H1 (cell line): ENCODE measurements around the gene C7orf57. TPM values are rescaled to one million over a fixed set of nuclear protein-coding genes. Genes with fewer than 3 reads are reported as not detected.

Source experiments
- CHD1 ChIP-seq: IDR thresholded peaks from 2 replicates; pipeline ENCODE4 v1.6.1; 2012; ENCODE audit warnings: low read depth, low read length, improper control_type of control experiment
- HDAC2 ChIP-seq, 2 experiments: fragments of 300-600 bp in 1 of 2; sonication (generic) in 1 of 2; IDR thresholded peaks; 2 replicates each; pipeline ENCODE4 v1.6.1; 2011 to 2012; ENCODE audit warnings: low read depth in 2 of 2, low read length in 2 of 2, mild to moderate bottlenecking in 2 of 2, moderate library complexity in 2 of 2, borderline replicate concordance in 1 of 2, inconsistent platforms in 1 of 2
- JUN ChIP-seq: IDR thresholded peaks from 2 replicates; pipeline ENCODE4 v1.6.1; 2011; ENCODE audit warnings: low read depth, mild to moderate bottlenecking, improper control_type of control experiment, low read length
- MAFK ChIP-seq: IDR thresholded peaks from 2 replicates; pipeline ENCODE4 v1.6.1; 2012; ENCODE audit warnings: low read depth, mild to moderate bottlenecking, improper control_type of control experiment, low read length
- SIRT6 ChIP-seq: IDR thresholded peaks from one replicate; pipeline ENCODE4 v1.7.1; 2012; ENCODE audit warnings: low read length, inconsistent platforms
- TAF7 ChIP-seq: optimal IDR thresholded peaks from 2 replicates; pipeline ENCODE3; 2011; ENCODE audit warnings: low read depth, mild to moderate bottlenecking, inconsistent platforms, low read length, moderate library complexity, borderline replicate concordance
- polyA plus RNA-seq, 7 experiments: library from polyadenylated mRNA; depleted of rRNA in 3 of 7; stranded (reverse) in 5 of 7; unstranded in 2 of 7; fragments of >200 nt in 5 of 7; fragments of 200-250 nt in 2 of 7; gene quantifications; 1 replicate in 5 of 7; 2 replicates in 1 of 7; 4 replicates in 1 of 7; pipeline versions ENCODE4 v1.2.1 to v1.2.3, GENCODE V29; 2011 to 2013; ENCODE audit warnings: missing spikeins in 2 of 7, mixed read lengths in 2 of 7
- total RNA-seq: library from RNA; stranded (reverse); fragmentation: NEBNext Ultra II Directional; extraction: Animal tissue kit (Norgen Biotek cat#: 25700); gene quantifications from 2 replicates; pipeline ENCODE4 v1.2.1, GENCODE V29; 2021
- TF ChIP-seq, protein P1 (sequence below): fragments of 300-600 bp; sonication (generic); IDR thresholded peaks from 2 replicates; pipeline ENCODE4 v1.7.1; 2012; ENCODE audit warnings: low read length, moderate library complexity, mild to moderate bottlenecking, inconsistent platforms; ENCODE audit not compliant: insufficient replicate concordance
- TF ChIP-seq, protein P2 (sequence below): IDR thresholded peaks from 2 replicates; pipeline ENCODE4 v1.6.1; 2011; ENCODE audit warnings: low read depth, mild to moderate bottlenecking, low read length; ENCODE audit not compliant: insufficient read depth

C7orf57 gene
- total and polyA plus RNA-seq, 2 of the 8 experiments (the other 6 are each of a cell fraction or from before 2014, with no cell fraction given), result 0.08 to 0.56 TPM

DNA sequence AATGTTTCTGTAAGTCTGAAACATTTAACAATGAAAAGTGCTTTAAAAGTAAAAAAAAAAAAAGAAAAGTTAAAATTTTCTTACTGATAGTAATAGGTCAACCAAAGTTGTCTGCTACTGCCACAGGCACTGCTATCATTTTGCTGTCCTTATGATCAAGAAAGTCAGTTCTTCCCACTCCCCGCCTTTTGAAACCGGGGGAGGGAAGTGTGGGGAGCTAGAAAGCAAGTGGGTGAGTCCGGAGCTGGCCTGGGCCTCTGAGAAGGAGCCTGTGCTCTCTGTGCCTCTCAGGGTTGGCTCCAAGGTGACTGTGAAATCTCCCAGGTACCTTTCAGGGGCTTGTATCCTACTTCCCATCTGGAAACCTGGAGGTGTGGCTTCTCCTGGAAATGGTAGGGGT lies 7.3 kb downstream of the C7orf57 start (continued):
- TF ChIP-seq, protein P1, sequence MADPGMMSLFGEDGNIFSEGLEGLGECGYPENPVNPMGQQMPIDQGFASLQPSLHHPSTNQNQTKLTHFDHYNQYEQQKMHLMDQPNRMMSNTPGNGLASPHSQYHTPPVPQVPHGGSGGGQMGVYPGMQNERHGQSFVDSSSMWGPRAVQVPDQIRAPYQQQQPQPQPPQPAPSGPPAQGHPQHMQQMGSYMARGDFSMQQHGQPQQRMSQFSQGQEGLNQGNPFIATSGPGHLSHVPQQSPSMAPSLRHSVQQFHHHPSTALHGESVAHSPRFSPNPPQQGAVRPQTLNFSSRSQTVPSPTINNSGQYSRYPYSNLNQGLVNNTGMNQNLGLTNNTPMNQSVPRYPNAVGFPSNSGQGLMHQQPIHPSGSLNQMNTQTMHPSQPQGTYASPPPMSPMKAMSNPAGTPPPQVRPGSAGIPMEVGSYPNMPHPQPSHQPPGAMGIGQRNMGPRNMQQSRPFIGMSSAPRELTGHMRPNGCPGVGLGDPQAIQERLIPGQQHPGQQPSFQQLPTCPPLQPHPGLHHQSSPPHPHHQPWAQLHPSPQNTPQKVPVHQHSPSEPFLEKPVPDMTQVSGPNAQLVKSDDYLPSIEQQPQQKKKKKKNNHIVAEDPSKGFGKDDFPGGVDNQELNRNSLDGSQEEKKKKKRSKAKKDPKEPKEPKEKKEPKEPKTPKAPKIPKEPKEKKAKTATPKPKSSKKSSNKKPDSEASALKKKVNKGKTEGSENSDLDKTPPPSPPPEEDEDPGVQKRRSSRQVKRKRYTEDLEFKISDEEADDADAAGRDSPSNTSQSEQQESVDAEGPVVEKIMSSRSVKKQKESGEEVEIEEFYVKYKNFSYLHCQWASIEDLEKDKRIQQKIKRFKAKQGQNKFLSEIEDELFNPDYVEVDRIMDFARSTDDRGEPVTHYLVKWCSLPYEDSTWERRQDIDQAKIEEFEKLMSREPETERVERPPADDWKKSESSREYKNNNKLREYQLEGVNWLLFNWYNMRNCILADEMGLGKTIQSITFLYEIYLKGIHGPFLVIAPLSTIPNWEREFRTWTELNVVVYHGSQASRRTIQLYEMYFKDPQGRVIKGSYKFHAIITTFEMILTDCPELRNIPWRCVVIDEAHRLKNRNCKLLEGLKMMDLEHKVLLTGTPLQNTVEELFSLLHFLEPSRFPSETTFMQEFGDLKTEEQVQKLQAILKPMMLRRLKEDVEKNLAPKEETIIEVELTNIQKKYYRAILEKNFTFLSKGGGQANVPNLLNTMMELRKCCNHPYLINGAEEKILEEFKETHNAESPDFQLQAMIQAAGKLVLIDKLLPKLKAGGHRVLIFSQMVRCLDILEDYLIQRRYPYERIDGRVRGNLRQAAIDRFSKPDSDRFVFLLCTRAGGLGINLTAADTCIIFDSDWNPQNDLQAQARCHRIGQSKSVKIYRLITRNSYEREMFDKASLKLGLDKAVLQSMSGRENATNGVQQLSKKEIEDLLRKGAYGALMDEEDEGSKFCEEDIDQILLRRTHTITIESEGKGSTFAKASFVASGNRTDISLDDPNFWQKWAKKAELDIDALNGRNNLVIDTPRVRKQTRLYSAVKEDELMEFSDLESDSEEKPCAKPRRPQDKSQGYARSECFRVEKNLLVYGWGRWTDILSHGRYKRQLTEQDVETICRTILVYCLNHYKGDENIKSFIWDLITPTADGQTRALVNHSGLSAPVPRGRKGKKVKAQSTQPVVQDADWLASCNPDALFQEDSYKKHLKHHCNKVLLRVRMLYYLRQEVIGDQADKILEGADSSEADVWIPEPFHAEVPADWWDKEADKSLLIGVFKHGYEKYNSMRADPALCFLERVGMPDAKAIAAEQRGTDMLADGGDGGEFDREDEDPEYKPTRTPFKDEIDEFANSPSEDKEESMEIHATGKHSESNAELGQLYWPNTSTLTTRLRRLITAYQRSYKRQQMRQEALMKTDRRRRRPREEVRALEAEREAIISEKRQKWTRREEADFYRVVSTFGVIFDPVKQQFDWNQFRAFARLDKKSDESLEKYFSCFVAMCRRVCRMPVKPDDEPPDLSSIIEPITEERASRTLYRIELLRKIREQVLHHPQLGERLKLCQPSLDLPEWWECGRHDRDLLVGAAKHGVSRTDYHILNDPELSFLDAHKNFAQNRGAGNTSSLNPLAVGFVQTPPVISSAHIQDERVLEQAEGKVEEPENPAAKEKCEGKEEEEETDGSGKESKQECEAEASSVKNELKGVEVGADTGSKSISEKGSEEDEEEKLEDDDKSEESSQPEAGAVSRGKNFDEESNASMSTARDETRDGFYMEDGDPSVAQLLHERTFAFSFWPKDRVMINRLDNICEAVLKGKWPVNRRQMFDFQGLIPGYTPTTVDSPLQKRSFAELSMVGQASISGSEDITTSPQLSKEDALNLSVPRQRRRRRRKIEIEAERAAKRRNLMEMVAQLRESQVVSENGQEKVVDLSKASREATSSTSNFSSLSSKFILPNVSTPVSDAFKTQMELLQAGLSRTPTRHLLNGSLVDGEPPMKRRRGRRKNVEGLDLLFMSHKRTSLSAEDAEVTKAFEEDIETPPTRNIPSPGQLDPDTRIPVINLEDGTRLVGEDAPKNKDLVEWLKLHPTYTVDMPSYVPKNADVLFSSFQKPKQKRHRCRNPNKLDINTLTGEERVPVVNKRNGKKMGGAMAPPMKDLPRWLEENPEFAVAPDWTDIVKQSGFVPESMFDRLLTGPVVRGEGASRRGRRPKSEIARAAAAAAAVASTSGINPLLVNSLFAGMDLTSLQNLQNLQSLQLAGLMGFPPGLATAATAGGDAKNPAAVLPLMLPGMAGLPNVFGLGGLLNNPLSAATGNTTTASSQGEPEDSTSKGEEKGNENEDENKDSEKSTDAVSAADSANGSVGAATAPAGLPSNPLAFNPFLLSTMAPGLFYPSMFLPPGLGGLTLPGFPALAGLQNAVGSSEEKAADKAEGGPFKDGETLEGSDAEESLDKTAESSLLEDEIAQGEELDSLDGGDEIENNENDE, result no peak
- no peak for TF ChIP-seq MAFK
- TF ChIP-seq SIRT6, result no peak
- no peak for TF ChIP-seq CHD1
- TF ChIP-seq, protein P2, sequence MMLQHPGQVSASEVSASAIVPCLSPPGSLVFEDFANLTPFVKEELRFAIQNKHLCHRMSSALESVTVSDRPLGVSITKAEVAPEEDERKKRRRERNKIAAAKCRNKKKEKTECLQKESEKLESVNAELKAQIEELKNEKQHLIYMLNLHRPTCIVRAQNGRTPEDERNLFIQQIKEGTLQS, result no peak
- TF ChIP-seq TAF7, result no peak
- TF ChIP-seq HDAC2 (IDR thresholded peaks at IDR 0.05; ENCODE audit: borderline replicate concordance in 1 of 2, low read depth in 2 of 2, low read length in 2 of 2), result no peak
- no peak for TF ChIP-seq JUN
- TF ChIP-seq, all 59 proteins: peak for 0
